HepG2 (cell line): Measurements from ENCODE around the gene ARHGAP25. TPM values are rescaled to one million over a fixed set of nuclear protein-coding genes. Genes with fewer than 3 reads are reported as not detected.
A peak's percentile ranks its signal among the peaks of the same experiment; 100 is the strongest.

ENCODE experiments used
- ATAC-seq: fragments of 200-7000 bp; cut with Tn5 transposase; 3 replicates; pipeline ENCODE4 v1.9.1; 2020; ENCODE audit warnings: mild to moderate bottlenecking, moderate library complexity
- BruUV-seq: library from RNA; stranded (reverse); fragments of 400-500 nt; replicated peaks from 2 replicates; lab custom pipeline; 2021; lab: Mats Ljungman, UMichigan
- CTCF ChIA-PET: fragments of 300-600 bp; formaldehyde crosslinking; extraction: SDS; loops from one replicate; lab custom pipeline; 2021; ENCODE audit warnings: low total read pairs, inconsistent platforms, low intra/inter-chr PET ratio; lab: Yijun Ruan, JAX
- POLR2A ChIA-PET: fragments of 350-600 bp; sonication (Branson Sonifier 250); formaldehyde crosslinking; loops from one replicate; lab custom pipeline; 2020; ENCODE audit warnings: antibody characterized with exemption, inconsistent platforms; lab: Yijun Ruan, JAX
- DNase-seq: peaks from one replicate; pipeline ENCODE4 v3.0.0-alpha.2; 2015; ENCODE audit warnings: low spot score
- FAIRE-seq: peaks from 3 replicates; lab custom pipeline; 2011; peaks lifted over from hg19 to GRCh38; lab: Jason Lieb, UNC
- H2AFZ ChIP-seq: one replicate; pipeline ENCODE4 v1.6.1; 2011; ENCODE audit warnings: low read length, inconsistent platforms
- H3K27ac ChIP-seq: fragments of 300-600 bp; 3 replicates; pipeline ENCODE4 v1.8.0; 2011; ENCODE audit warnings: mixed run types, mild to moderate bottlenecking, mixed read lengths, low read length, inconsistent platforms; ENCODE audit not compliant: insufficient read depth; ENCODE audit errors: extremely low read length
- H3K27me3 ChIP-seq, 2 experiments: fragments of 200-600 bp in 1 of 2; 2 replicates in 1 of 2; 3 replicates in 1 of 2; pipeline versions ENCODE4 v1.6.0 to v1.8.0; 2011; ENCODE audit warnings: low read length in 2 of 2, mild to moderate bottlenecking in 2 of 2, moderate library complexity in 2 of 2, inconsistent platforms in 1 of 2; ENCODE audit not compliant: insufficient read depth in 2 of 2, control insufficient read depth in 1 of 2
- H3K36me3 ChIP-seq, 2 experiments: fragments of 200-600 bp in 1 of 2; replicated peaks in 1 of 2; 2 replicates in 1 of 2; 3 replicates in 1 of 2; pipeline versions ENCODE4 v1.5.1 to v1.8.0; 2011; ENCODE audit warnings: low read length in 2 of 2, inconsistent platforms in 1 of 2; ENCODE audit not compliant: insufficient read depth in 2 of 2, control insufficient read depth in 1 of 2
- H3K4me1 ChIP-seq: 2 replicates; pipeline ENCODE4 v1.5.1; 2012; ENCODE audit warnings: low read length, inconsistent platforms; ENCODE audit not compliant: insufficient read depth
- H3K4me2 ChIP-seq: 2 replicates; pipeline ENCODE4 v1.6.0; 2011; ENCODE audit warnings: low read depth, low read length, inconsistent platforms
- H3K4me3 ChIP-seq, 3 experiments: fragments of 200-600 bp in 1 of 3; sonication (generic), shearing (Covaris generic) in 1 of 3; replicated peaks in 1 of 3; 2 replicates each; pipeline ENCODE4 v1.5.1; 2011 to 2016; ENCODE audit warnings: low read length in 3 of 3, inconsistent platforms in 2 of 3, low read depth in 2 of 3, mild to moderate bottlenecking in 2 of 3, control low read depth in 1 of 3, mixed read lengths in 1 of 3; ENCODE audit not compliant: insufficient read depth in 1 of 3
- H3K79me2 ChIP-seq: one replicate; pipeline ENCODE4 v1.6.1; 2011; ENCODE audit warnings: low read length, inconsistent platforms; ENCODE audit not compliant: insufficient read depth
- H3K9ac ChIP-seq: 2 replicates; pipeline ENCODE4 v1.6.0; 2011; ENCODE audit warnings: mild to moderate bottlenecking, low read depth, low read length, inconsistent platforms; ENCODE audit not compliant: insufficient read depth
- H3K9me3 ChIP-seq: 2 replicates; pipeline ENCODE4 v1.5.1; 2012; ENCODE audit warnings: mild to moderate bottlenecking, low read length
- H4K20me1 ChIP-seq: 2 replicates; pipeline ENCODE4 v1.6.0; 2011; ENCODE audit warnings: inconsistent platforms, mild to moderate bottlenecking, low read length, moderate library complexity; ENCODE audit not compliant: insufficient read depth
- ARHGAP35 ChIP-seq: sonication (generic); formaldehyde crosslinking; IDR thresholded peaks from 2 replicates; pipeline ENCODE4 v1.9.0; 2022; ENCODE audit warnings: mild to moderate bottlenecking, inconsistent platforms, moderate library complexity, missing genetic modification reagents, borderline replicate concordance
- CEBPB ChIP-seq: IDR thresholded peaks from 2 replicates; pipeline ENCODE4 v1.6.1; 2011; ENCODE audit warnings: low read depth, low read length, improper control_type of control experiment, borderline replicate concordance
- TP53 ChIP-seq: sonication (generic); formaldehyde crosslinking; conservative IDR thresholded peaks from 2 replicates; pipeline ENCODE4 v1.4.0; 2020; ENCODE audit warnings: missing genetic modification reagents
- ZNF12 ChIP-seq: sonication (generic); formaldehyde crosslinking; IDR thresholded peaks from 2 replicates; pipeline ENCODE4 v1.5.0; 2020; ENCODE audit warnings: missing genetic modification reagents
- ZNF484 ChIP-seq: sonication (generic); formaldehyde crosslinking; IDR thresholded peaks from 2 replicates; pipeline ENCODE4 v1.5.1; 2020; ENCODE audit warnings: mild to moderate bottlenecking, low read depth, missing genetic modification reagents, borderline replicate concordance
- ZNF557 ChIP-seq: sonication (generic); formaldehyde crosslinking; IDR thresholded peaks from 2 replicates; pipeline ENCODE4 v1.4.0; 2020; ENCODE audit warnings: missing genetic modification reagents
- WGBS: methylation state at CpG from one replicate; pipeline ENCODE4 v1.1.6; 2017; ENCODE audit warnings: low lambda C conversion rate; 5-methylcytosine and 5-hydroxymethylcytosine counted together
- in situ Hi-C: cut with HindIII; loops from 2 replicates; pipeline ENCODE4 v1.10.0; 2017; ENCODE audit warnings: low pct_unique_long_range_greater_than_20kb; ENCODE audit not compliant: extremely low pct_ligation_motif_present
- intact Hi-C: fragments of 100-400 bp; cut with micrococcal nuclease; formaldehyde crosslinking; loops from one replicate; pipeline ENCODE4 v1.10.0; 2022; ENCODE audit not compliant: unreplicated experiment
- polyA plus RNA-seq, 8 experiments: library from polyadenylated mRNA; depleted of rRNA in 3 of 8; stranded (reverse) in 7 of 8; unstranded in 1 of 8; fragments of >200 nt; fragmentation: Illumina TruSeq in 4 of 8; extraction: Trizol in 4 of 8; gene quantifications; 2 replicates each; pipeline versions ENCODE4 v1.2.1 to v1.2.3, GENCODE V29; 2011 to 2016; ENCODE audit warnings: low read depth in 4 of 8, missing spikeins in 1 of 8, mixed read lengths in 1 of 8; ENCODE audit not compliant: insufficient read depth in 1 of 8
- total RNA-seq, 5 experiments: library from RNA; depleted of rRNA; stranded (reverse); fragments of >200 nt; fragmentation: Illumina TruSeq; extraction: Trizol; gene quantifications; 2 replicates each; pipeline ENCODE4 v1.2.3, GENCODE V29; 2016; ENCODE audit warnings: low read depth in 1 of 5
- TF ChIP-seq, protein P1 (sequence below): sonication (generic); formaldehyde crosslinking; IDR thresholded peaks from 2 replicates; pipeline ENCODE4 v1.4.0; 2020; ENCODE audit warnings: mild to moderate bottlenecking, missing genetic modification reagents

Gene ARHGAP25
- total and polyA plus RNA-seq, 2 of the 13 experiments (the other 11 are each of a cell fraction or from before 2014, with no cell fraction given) = not detected

GRCh38 chr2:68807821-68808266, 73.2 kb downstream of the ARHGAP25 start:
- Histone ChIP-seq H3K4me2 (no peak overlapping the region), H3K27me3 (peaks cover 3 to 45% of the 10 kb centered on the region in 2 experiments; a peak in 3 of 5 replicates), H4K20me1 (no peaks in the 10 kb centered on the region), H3K9me3 (no peaks in the 10 kb centered on the region), H3K4me3 (no peak overlapping the region), H3K27ac (no peak overlapping the region), H3K9ac (no peak overlapping the region), H2AFZ (no peak overlapping the region), H3K4me1 (no peaks in the 10 kb centered on the region), H3K79me2 (no peaks in the 10 kb centered on the region), H3K36me3 (no peaks in the 10 kb centered on the region)
- TF ChIP-seq ZNF484 (CRISPR knock-in tag) (no peak), ARHGAP35 (CRISPR knock-in tag) (no peak), ZNF12 (CRISPR knock-in tag) (no peak), CEBPB (peak; percentile 78), ZNF557 (no peak), TP53 (CRISPR knock-in tag) (no peak)
- TF ChIP-seq, protein P1, sequence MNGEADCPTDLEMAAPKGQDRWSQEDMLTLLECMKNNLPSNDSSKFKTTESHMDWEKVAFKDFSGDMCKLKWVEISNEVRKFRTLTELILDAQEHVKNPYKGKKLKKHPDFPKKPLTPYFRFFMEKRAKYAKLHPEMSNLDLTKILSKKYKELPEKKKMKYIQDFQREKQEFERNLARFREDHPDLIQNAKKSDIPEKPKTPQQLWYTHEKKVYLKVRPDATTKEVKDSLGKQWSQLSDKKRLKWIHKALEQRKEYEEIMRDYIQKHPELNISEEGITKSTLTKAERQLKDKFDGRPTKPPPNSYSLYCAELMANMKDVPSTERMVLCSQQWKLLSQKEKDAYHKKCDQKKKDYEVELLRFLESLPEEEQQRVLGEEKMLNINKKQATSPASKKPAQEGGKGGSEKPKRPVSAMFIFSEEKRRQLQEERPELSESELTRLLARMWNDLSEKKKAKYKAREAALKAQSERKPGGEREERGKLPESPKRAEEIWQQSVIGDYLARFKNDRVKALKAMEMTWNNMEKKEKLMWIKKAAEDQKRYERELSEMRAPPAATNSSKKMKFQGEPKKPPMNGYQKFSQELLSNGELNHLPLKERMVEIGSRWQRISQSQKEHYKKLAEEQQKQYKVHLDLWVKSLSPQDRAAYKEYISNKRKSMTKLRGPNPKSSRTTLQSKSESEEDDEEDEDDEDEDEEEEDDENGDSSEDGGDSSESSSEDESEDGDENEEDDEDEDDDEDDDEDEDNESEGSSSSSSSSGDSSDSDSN (CRISPR knock-in tag) = no peak
- DNase-seq = no peak
- CTCF ChIA-PET = no interaction called here
- ATAC-seq = peak; percentile 47; the same call in 2 of the 3 replicates
- no TSS peak for BruUV-seq
- no peak for FAIRE-seq
- WGBS = 25% methylated on average over 4 of the region's 6 CpGs
- intact Hi-C loops = no loop called here
- in situ Hi-C loops = no loop called here
- POLR2A ChIA-PET = no interaction called here
